Small intestine (tissue), 7 donors: ENCODE data around the gene NTRK2. TPM values are rescaled to one million over a fixed set of nuclear protein-coding genes. Genes with fewer than 3 reads are reported as not detected.

Experiments
- DNase-seq, 2 donors: peaks; one replicate each; pipeline versions ENCODE4 v3.0.0 to v3.0.0-alpha.2; 2013
- FAIRE-seq: peaks from 2 replicates; lab custom pipeline; 2012; peaks lifted over from hg19 to GRCh38; lab: Jason Lieb, UNC
- H3K27ac ChIP-seq, 3 donors: one replicate each; pipeline ENCODE4 v1.5.1; 2013; ENCODE audit warnings: low read length in 2 of 3, mild to moderate bottlenecking in 2 of 3, control low read depth in 1 of 3, inconsistent platforms in 1 of 3, low read depth in 1 of 3, moderate library complexity in 1 of 3
- H3K27me3 ChIP-seq, 3 donors: one replicate each; pipeline ENCODE4 v1.6.1; 2013; ENCODE audit warnings: low read length in 3 of 3, inconsistent platforms in 1 of 3; ENCODE audit not compliant: control insufficient read depth in 3 of 3, insufficient read depth in 3 of 3
- H3K36me3 ChIP-seq, 3 donors: one replicate each; pipeline ENCODE4 v1.6.1; 2013; ENCODE audit warnings: low read length in 3 of 3, inconsistent platforms in 1 of 3, low read depth in 1 of 3, mild to moderate bottlenecking in 1 of 3, moderate library complexity in 1 of 3; ENCODE audit not compliant: control insufficient read depth in 3 of 3, insufficient read depth in 2 of 3
- H3K4me1 ChIP-seq, 3 donors: one replicate each; pipeline ENCODE4 v1.6.1; 2013; ENCODE audit warnings: low read length in 2 of 3, inconsistent platforms in 1 of 3, low read depth in 1 of 3, mild to moderate bottlenecking in 1 of 3, moderate library complexity in 1 of 3; ENCODE audit not compliant: control insufficient read depth in 3 of 3, insufficient read depth in 2 of 3
- H3K4me3 ChIP-seq, 3 donors: one replicate each; pipeline ENCODE4 v1.5.1; 2013; ENCODE audit warnings: low read length in 3 of 3, control low read depth in 1 of 3, inconsistent platforms in 1 of 3, low read depth in 1 of 3, mild to moderate bottlenecking in 1 of 3, moderate library complexity in 1 of 3
- H3K9me3 ChIP-seq, 2 donors: one replicate each; pipeline ENCODE4 v1.6.1; 2013; ENCODE audit warnings: low read depth in 1 of 2, low read length in 1 of 2; ENCODE audit not compliant: control insufficient read depth in 2 of 2, insufficient read depth in 1 of 2
- WGBS, 3 donors: extraction: QIAGEN DNeasy Blood & Tissue Kit; methylation state at CpG; one replicate each; pipeline ENCODE4 v1.1.7; 2013; 5-methylcytosine and 5-hydroxymethylcytosine counted together
- polyA plus RNA-seq, 4 donors: library from polyadenylated mRNA; stranded (reverse) in 3 of 4; unstranded in 1 of 4; fragments of 200-250 nt in 3 of 4; fragments of 120-200 nt in 1 of 4; gene quantifications; one replicate each; pipeline versions ENCODE4 v1.2.1 to v1.2.3, GENCODE V29; 2013
- donor health status: healthy with polysubstance abuse.
- donor health status: control.
- donor health status: control.
- donor health status: Bipolar disorder and iron deficiency.
- donor health status: healthy.

Gene NTRK2
- polyA plus RNA-seq, 4 donors = 0.16 to 1.1 TPM; not detected in 2

DNA sequence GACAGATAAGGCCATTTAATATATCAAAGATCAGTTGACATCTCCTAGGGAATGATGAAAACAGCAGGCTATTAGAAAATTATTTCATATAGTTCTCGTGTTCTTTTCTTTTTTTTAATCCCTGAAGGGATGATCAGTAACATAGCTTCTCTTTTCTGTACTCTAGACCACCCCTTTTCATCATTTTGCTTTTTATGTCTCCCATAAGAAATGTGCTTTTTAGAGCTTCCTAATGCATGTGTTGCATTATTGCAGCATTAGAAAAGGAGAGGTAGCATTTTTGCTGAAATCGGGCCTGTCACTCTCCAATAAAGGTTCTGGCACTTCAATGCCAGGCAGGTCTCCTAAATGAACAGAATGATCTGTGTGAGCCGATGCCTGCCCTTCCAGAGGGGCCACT, 143.3 kb downstream of the NTRK2 start:
- H3K4me1 ChIP-seq = no peaks in the 10 kb centered on the region
- no peaks in the 10 kb centered on the region for H3K36me3 ChIP-seq
- H3K9me3 ChIP-seq = no peaks in the 10 kb centered on the region
- H3K4me3 ChIP-seq = no peak overlapping the region
- no peak for DNase-seq
- no peak for FAIRE-seq
- 79 to 88% (median 85%) methylated on average over 3 of the region's 3 CpGs for WGBS, 3 donors
- no peak overlapping the region for H3K27ac ChIP-seq
- peaks cover 0 to 2% (median 0%) of the 10 kb centered on the region in 3 donors for H3K27me3 ChIP-seq

GRCh38 chr9:84815554-84815953, 146.0 kb downstream of the NTRK2 start:
- Histone ChIP-seq H3K27me3 (peaks cover 0 to 2% (median 0%) of the 10 kb centered on the region in 3 donors), H3K36me3 (no peaks in the 10 kb centered on the region), H3K4me1 (no peaks in the 10 kb centered on the region), H3K27ac (no peak overlapping the region), H3K4me3 (no peak overlapping the region), H3K9me3 (no peaks in the 10 kb centered on the region)
- DNase-seq (no peak), FAIRE-seq (no peak)
- WGBS, 3 donors = 83 to 91% (median 89%) methylated on average over 1 of the region's 1 CpG

DNA sequence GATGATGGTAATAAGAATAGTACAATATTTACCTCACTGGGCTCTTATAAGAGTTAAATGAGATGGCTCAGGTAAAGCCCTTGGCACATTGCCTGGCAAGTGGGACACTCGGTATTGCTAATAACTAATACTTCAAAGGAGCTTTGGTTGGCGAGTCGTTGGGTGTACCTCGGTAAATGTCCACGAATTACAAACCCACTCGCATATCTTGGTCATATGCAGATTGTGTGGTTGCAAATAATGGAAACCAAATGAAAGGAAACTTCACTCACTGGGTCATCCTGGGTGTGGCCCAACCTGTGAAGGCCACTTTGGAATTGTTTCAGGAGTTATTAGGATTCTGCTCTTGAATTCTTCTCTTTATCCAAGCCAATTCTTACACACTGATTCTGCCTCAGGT, 147.5 kb downstream of the NTRK2 start:
- Histone ChIP-seq H3K9me3 (no peaks in the 10 kb centered on the region), H3K27ac (no peak overlapping the region), H3K4me1 (no peaks in the 10 kb centered on the region), H3K27me3 (peaks cover 0 to 2% (median 0%) of the 10 kb centered on the region in 3 donors), H3K4me3 (no peak overlapping the region), H3K36me3 (no peaks in the 10 kb centered on the region)
- FAIRE-seq (no peak), DNase-seq (no peak)
- 87 to 88% (median 88%) methylated on average over 6 of the region's 6 CpGs for WGBS, 3 donors

GRCh38 chr9:84818791-84819190, 149.3 kb downstream of the NTRK2 start:
- no peak overlapping the region for H3K27ac ChIP-seq
- DNase-seq = no peak
- H3K36me3 ChIP-seq = no peaks in the 10 kb centered on the region
- WGBS, 3 donors = 70 to 83% (median 81%) methylated on average over 9 of the region's 9 CpGs
- H3K4me1 ChIP-seq = no peaks in the 10 kb centered on the region
- H3K9me3 ChIP-seq = no peaks in the 10 kb centered on the region
- no peak overlapping the region for H3K4me3 ChIP-seq
- no peak for FAIRE-seq
- H3K27me3 ChIP-seq = peaks cover 0 to 2% (median 0%) of the 10 kb centered on the region in 3 donors

DNA sequence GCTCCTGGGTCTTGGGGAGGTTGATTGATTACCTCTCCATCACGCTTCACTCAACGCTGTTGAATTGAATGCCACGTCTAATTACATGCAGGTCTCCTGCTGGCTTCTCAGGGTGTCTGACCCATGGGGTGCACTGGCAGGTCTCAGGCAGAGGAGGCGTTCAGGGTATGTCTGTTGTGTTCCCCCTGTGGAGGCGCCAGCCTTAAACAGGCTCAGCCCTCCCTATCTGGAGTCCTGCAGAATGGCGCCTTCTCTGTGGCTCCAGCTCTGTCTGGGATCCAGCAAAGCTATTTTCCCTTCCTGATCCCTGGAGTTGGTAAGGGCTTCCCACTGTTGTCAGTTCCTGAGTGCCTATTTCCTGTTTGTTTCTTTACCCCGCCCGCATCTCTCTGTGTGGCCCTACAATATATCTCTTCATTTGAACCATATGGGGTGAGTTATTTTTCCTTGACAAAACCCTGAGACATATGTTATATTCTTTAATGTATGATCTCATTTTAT, 150.0 kb downstream of the NTRK2 start:
- H3K9me3 ChIP-seq = no peaks in the 10 kb centered on the region
- FAIRE-seq = no peak
- peaks cover 0 to 2% (median 0%) of the 10 kb centered on the region in 3 donors for H3K27me3 ChIP-seq
- H3K4me3 ChIP-seq = no peak overlapping the region
- DNase-seq = no peak
- H3K36me3 ChIP-seq = no peaks in the 10 kb centered on the region
- no peaks in the 10 kb centered on the region for H3K4me1 ChIP-seq
- WGBS, 3 donors = 72 to 89% (median 78%) methylated on average over 8 of the region's 8 CpGs
- no peak overlapping the region for H3K27ac ChIP-seq

GRCh38 chr9:84821431-84821830, 151.9 kb downstream of the NTRK2 start:
- Histone ChIP-seq H3K4me1 (no peaks in the 10 kb centered on the region), H3K27ac (no peak overlapping the region), H3K36me3 (no peaks in the 10 kb centered on the region), H3K27me3 (no peaks in the 10 kb centered on the region), H3K9me3 (no peaks in the 10 kb centered on the region), H3K4me3 (no peak overlapping the region)
- FAIRE-seq = no peak
- DNase-seq = no peak
- 52 to 82% (median 68%) methylated on average over 1 of the region's 1 CpG for WGBS, 3 donors

- Histone ChIP-seq H3K36me3 (no peaks in the 10 kb centered on the region), H3K4me3 (no peak overlapping the region), H3K27ac (no peak overlapping the region), H3K4me1 (no peaks in the 10 kb centered on the region), H3K27me3 (no peaks in the 10 kb centered on the region), H3K9me3 (no peaks in the 10 kb centered on the region)
- DNase-seq (no peak), FAIRE-seq (no peak)
- WGBS, 3 donors = 67 to 69% (median 69%) methylated on average over 7 of the region's 7 CpGs
Observed at GRCh38 chr9:84822589-84823233, 153.2 kb downstream of the NTRK2 start.

- no peak for DNase-seq
- Histone ChIP-seq H3K4me1 (no peaks in the 10 kb centered on the region), H3K9me3 (no peaks in the 10 kb centered on the region), H3K27ac (no peak overlapping the region), H3K27me3 (no peaks in the 10 kb centered on the region), H3K36me3 (no peaks in the 10 kb centered on the region), H3K4me3 (no peak overlapping the region)
- WGBS, 3 donors = 52 to 57% (median 55%) methylated on average over 8 of the region's 8 CpGs
- no peak for FAIRE-seq
Observed at GRCh38 chr9:84823421-84824271, 154.1 kb downstream of the NTRK2 start.
